ENCODE results near the gene CREBBP. TPM values are rescaled to one million over a fixed set of nuclear protein-coding genes. Genes with fewer than 3 reads are reported as not detected.
A peak's percentile ranks its signal among the peaks of the same experiment; 100 is the strongest.

The CREBBP gene
- total and polyA plus RNA-seq, 9 of the 15 experiments (the other 6 are each of a cell fraction or from before 2014, with no cell fraction given) = 0.70 to 24.8 (median 5.6) TPM

DNA sequence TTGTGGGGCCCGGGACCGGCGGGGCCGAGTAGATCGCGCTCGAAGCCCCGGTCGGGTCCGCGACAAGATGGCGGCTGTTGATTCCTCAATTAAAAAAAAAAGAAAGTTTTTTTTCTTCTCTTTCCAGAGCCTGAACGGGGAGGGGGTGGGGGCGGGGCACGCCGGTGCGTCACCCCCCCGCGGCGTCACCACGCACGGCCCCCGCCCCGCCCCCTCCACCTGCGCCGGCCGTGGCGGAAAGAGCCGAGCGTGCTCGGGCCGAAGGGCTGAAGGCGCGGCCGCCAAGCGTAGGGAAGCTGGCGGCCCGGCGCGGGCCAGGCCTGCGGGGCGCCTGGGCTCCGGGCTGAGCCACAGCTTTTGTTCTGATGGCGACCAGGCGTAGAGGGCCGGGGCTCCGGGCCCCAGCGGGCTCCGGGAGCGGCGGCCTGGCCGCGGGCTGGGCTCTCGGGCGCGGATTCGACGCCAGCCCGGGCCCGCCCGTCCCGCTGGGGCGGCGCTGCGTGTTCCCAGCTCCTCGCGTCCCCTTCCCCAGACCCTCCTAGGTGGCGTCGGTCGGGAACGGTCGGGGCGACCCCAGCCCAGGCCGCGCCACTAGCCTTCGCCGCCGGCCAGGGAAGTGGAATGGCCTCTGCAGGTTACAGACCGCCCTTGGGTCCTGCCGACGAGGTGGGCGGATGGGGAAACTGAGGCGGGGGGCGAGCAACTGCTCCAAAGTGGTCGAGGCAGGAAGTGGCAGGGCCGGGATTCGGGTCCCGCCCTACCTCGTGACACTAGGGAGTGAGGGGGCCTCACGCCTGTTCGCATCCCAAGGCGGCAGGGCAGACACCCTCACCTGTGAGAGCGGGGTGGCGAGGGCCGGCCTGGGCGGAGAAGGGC is at the start of gene CREBBP (continued):
- TF ChIP-seq CBX1 (IDR thresholded peaks at IDR 0.05; ENCODE audit: low read depth) = peak; percentile 45; the same call in 1 of the 2 replicates
- TF ChIP-seq, protein P1, sequence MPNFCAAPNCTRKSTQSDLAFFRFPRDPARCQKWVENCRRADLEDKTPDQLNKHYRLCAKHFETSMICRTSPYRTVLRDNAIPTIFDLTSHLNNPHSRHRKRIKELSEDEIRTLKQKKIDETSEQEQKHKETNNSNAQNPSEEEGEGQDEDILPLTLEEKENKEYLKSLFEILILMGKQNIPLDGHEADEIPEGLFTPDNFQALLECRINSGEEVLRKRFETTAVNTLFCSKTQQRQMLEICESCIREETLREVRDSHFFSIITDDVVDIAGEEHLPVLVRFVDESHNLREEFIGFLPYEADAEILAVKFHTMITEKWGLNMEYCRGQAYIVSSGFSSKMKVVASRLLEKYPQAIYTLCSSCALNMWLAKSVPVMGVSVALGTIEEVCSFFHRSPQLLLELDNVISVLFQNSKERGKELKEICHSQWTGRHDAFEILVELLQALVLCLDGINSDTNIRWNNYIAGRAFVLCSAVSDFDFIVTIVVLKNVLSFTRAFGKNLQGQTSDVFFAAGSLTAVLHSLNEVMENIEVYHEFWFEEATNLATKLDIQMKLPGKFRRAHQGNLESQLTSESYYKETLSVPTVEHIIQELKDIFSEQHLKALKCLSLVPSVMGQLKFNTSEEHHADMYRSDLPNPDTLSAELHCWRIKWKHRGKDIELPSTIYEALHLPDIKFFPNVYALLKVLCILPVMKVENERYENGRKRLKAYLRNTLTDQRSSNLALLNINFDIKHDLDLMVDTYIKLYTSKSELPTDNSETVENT (CRISPR knock-in tag; IDR thresholded peaks at IDR 0.05) = 0 out of 2 replicates have a peak, but pooled peaks have one; percentile 7
- no peak for TF ChIP-seq SLC30A9 (CRISPR knock-in tag; IDR thresholded peaks at IDR 0.05)
- no peak for TF ChIP-seq ZEB2 (IDR thresholded peaks at IDR 0.05)
- no peak for TF ChIP-seq TAL1 (IDR thresholded peaks at IDR 0.05)
- TF ChIP-seq, protein P2, sequence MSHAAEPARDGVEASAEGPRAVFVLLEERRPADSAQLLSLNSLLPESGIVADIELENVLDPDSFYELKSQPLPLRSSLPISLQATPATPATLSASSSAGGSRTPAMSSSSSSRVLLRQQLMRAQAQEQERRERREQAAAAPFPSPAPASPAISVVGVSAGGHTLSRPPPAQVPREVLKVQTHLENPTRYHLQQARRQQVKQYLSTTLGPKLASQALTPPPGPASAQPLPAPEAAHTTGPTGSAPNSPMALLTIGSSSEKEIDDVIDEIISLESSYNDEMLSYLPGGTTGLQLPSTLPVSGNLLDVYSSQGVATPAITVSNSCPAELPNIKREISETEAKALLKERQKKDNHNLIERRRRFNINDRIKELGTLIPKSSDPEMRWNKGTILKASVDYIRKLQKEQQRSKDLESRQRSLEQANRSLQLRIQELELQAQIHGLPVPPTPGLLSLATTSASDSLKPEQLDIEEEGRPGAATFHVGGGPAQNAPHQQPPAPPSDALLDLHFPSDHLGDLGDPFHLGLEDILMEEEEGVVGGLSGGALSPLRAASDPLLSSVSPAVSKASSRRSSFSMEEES (CRISPR knock-in tag; IDR thresholded peaks at IDR 0.05) = no peak
- TF ChIP-seq L3MBTL2 (IDR thresholded peaks at IDR 0.05) = peak; percentile 87
- TF ChIP-seq MEIS2 (IDR thresholded peaks at IDR 0.05; ENCODE audit: partially characterized antibody) = no peak
- TF ChIP-seq SMAD2 (IDR thresholded peaks at IDR 0.05; ENCODE audit: low read depth, low read length) = no peak
- TF ChIP-seq HNRNPH1 (optimal IDR thresholded peaks at IDR 0.05; ENCODE audit: low read depth, low read length) = no peak
- TF ChIP-seq IRF2 (CRISPR knock-in tag; IDR thresholded peaks at IDR 0.05) = no peak
- TF ChIP-seq JUN (IDR thresholded peaks at IDR 0.05; ENCODE audit: borderline replicate concordance, low read depth, low read length) = no peak
- no peak for TF ChIP-seq JUN (CRISPR knock-in tag; IDR thresholded peaks at IDR 0.05; ENCODE audit: borderline replicate concordance)
- no peak for TF ChIP-seq BRD4 (IDR thresholded peaks at IDR 0.05)
- TF ChIP-seq TGIF2 (CRISPR knock-in tag; IDR thresholded peaks at IDR 0.05) = no peak
- TF ChIP-seq, protein P3, sequence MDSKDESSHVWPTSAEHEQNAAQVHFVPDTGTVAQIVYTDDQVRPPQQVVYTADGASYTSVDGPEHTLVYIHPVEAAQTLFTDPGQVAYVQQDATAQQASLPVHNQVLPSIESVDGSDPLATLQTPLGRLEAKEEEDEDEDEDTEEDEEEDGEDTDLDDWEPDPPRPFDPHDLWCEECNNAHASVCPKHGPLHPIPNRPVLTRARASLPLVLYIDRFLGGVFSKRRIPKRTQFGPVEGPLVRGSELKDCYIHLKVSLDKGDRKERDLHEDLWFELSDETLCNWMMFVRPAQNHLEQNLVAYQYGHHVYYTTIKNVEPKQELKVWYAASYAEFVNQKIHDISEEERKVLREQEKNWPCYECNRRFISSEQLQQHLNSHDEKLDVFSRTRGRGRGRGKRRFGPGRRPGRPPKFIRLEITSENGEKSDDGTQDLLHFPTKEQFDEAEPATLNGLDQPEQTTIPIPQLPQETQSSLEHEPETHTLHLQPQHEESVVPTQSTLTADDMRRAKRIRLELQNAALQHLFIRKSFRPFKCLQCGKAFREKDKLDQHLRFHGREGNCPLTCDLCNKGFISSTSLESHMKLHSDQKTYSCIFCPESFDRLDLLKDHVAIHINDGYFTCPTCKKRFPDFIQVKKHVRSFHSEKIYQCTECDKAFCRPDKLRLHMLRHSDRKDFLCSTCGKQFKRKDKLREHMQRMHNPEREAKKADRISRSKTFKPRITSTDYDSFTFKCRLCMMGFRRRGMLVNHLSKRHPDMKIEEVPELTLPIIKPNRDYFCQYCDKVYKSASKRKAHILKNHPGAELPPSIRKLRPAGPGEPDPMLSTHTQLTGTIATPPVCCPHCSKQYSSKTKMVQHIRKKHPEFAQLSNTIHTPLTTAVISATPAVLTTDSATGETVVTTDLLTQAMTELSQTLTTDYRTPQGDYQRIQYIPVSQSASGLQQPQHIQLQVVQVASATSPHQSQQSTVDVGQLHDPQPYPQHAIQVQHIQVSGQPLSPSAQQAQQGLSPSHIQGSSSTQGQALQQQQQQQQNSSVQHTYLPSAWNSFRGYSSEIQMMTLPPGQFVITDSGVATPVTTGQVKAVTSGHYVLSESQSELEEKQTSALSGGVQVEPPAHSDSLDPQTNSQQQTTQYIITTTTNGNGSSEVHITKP (IDR thresholded peaks at IDR 0.05; ENCODE audit: partially characterized antibody) = no peak
- no peak for TF ChIP-seq GTF2F1 (IDR thresholded peaks at IDR 0.05; ENCODE audit: low read depth, low read length)

All from K562 (cell line).